T-cell (primary cell): ENCODE measurements around the gene FHOD3. TPM values are rescaled to one million over a fixed set of nuclear protein-coding genes. Genes with fewer than 3 reads are reported as not detected.

ENCODE experiments used
- ATAC-seq, 4 experiments: fragments of 200-7000 bp in 3 of 4; fragments of 150-1000 bp in 1 of 4; cut with Tn5 transposase; replicated peaks in 1 of 4; 1 replicate in 3 of 4; 2 replicates in 1 of 4; pipeline ENCODE4 v1.10.0; 2021; ENCODE audit warnings: moderate library complexity in 3 of 4, mild to moderate bottlenecking in 2 of 4, moderate number of reproducible peaks in 1 of 4
- CTCF ChIA-PET, 2 donors: fragments of 300-600 bp; sonication (Branson Sonifier 250); formaldehyde crosslinking; loops; one replicate each; lab custom pipeline; 2022; ENCODE audit warnings: antibody characterized with exemption in 2 of 2; lab: Charles Lee
- POLR2A ChIA-PET, 2 donors: fragments of 300-600 bp; sonication (Branson Sonifier 250); formaldehyde crosslinking; loops; one replicate each; lab custom pipeline; 2022; ENCODE audit warnings: antibody characterized with exemption in 2 of 2; lab: Charles Lee
- DNase-seq, 35 experiments: peaks; one replicate each; pipeline versions ENCODE4 v3.0.0 to v3.0.0-alpha.2; 2013 to 2023
- H3K27ac ChIP-seq: one replicate; pipeline ENCODE4 v1.5.1; 2013; ENCODE audit warnings: low read length
- H3K27me3 ChIP-seq, 2 experiments: replicated peaks in 1 of 2; 1 replicate in 1 of 2; 2 replicates in 1 of 2; pipeline versions ENCODE4 v1.6.1 to v1.7.0; 2013; ENCODE audit warnings: low read length in 1 of 2, mixed read lengths in 1 of 2; ENCODE audit not compliant: control insufficient read depth in 2 of 2, insufficient read depth in 2 of 2; ENCODE audit errors: extremely low read depth in 1 of 2
- H3K36me3 ChIP-seq, 2 donors: 1 replicate in 1 of 2; 2 replicates in 1 of 2; pipeline versions ENCODE4 v1.6.1 to v1.7.0; 2013; ENCODE audit warnings: low read length in 1 of 2; ENCODE audit not compliant: control insufficient read depth in 2 of 2, insufficient read depth in 1 of 2; ENCODE audit errors: extremely low read depth in 1 of 2
- H3K4me1 ChIP-seq, 2 experiments: 1 replicate in 1 of 2; 2 replicates in 1 of 2; pipeline versions ENCODE4 v1.6.1 to v1.7.0; 2013; ENCODE audit warnings: low read length in 2 of 2, mixed read lengths in 1 of 2; ENCODE audit not compliant: insufficient read depth in 2 of 2, control insufficient read depth in 1 of 2; ENCODE audit errors: extremely low read depth in 1 of 2
- H3K4me3 ChIP-seq, 2 donors: 1 replicate in 1 of 2; 2 replicates in 1 of 2; pipeline versions ENCODE4 v1.5.1 to v1.7.0; 2013; ENCODE audit warnings: mild to moderate bottlenecking in 2 of 2, low read length in 1 of 2, moderate library complexity in 1 of 2; ENCODE audit not compliant: control insufficient read depth in 1 of 2; ENCODE audit errors: extremely low read depth in 1 of 2
- H3K9me3 ChIP-seq: 2 replicates; pipeline ENCODE4 v1.7.0; 2013
- H3K27ac Mint-ChIP-seq, 2 donors: one replicate each; pipeline ENCODE4 v1.8.0; 2020 to 2021; ENCODE audit warnings: mild to moderate bottlenecking in 2 of 2, mixed read lengths in 2 of 2
- H3K27me3 Mint-ChIP-seq, 2 donors: one replicate each; pipeline ENCODE4 v1.8.0; 2021 to 2022; ENCODE audit warnings: mixed read lengths in 2 of 2
- H3K36me3 Mint-ChIP-seq: one replicate; pipeline ENCODE4 v1.8.0; 2021; ENCODE audit warnings: mixed read lengths
- H3K4me1 Mint-ChIP-seq, 3 donors: one replicate each; pipeline ENCODE4 v1.8.0; 2020 to 2022; ENCODE audit warnings: mixed read lengths in 3 of 3, mild to moderate bottlenecking in 1 of 3
- H3K4me3 Mint-ChIP-seq, 3 donors: one replicate each; pipeline ENCODE4 v1.8.0; 2020 to 2022; ENCODE audit warnings: mild to moderate bottlenecking in 3 of 3, mixed read lengths in 3 of 3, moderate library complexity in 3 of 3
- H3K9me3 Mint-ChIP-seq, 3 donors: one replicate each; pipeline ENCODE4 v1.8.0; 2020 to 2022; ENCODE audit warnings: mixed read lengths in 3 of 3
- WGBS: methylation state at CpG from one replicate; pipeline ENCODE4 v1.1.5; 2013; ENCODE audit warnings: missing lambda C conversion rate; ENCODE audit not compliant: insufficient coverage; 5-methylcytosine and 5-hydroxymethylcytosine counted together
- total RNA-seq, 35 experiments: library from RNA in 6 of 35; stranded (reverse) in 6 of 35; fragments of 120-200 nt in 1 of 35; gene quantifications; one replicate each; pipeline versions ENCODE4 v1.2.1 to v1.2.4 and lab custom pipeline; 2013 to 2026

The FHOD3 gene
- total RNA-seq, 5 donors from 2014 or later (not counting 1 experiment from before 2014, with no cell fraction given): 0.06 TPM; not detected in 4

- DNase-seq (no peak), ATAC-seq (no peak)
- H3K9me3 Mint-ChIP-seq: no peaks in the 10 kb centered on the region
- H3K27ac Mint-ChIP-seq: no peak overlapping the region
- no peak overlapping the region for H3K27ac ChIP-seq
- CTCF ChIA-PET: no interaction called here
- H3K27me3 ChIP-seq: peaks cover 0 to 20% of the 10 kb centered on the region in 2 experiments
- H3K4me1 Mint-ChIP-seq: no peaks in the 10 kb centered on the region
- no peaks in the 10 kb centered on the region for H3K36me3 Mint-ChIP-seq
- H3K36me3 ChIP-seq: no peaks in the 10 kb centered on the region
- POLR2A ChIA-PET: no interaction called here
- no CpG with 5 or more reads among the region's 3 CpGs for WGBS
- H3K4me3 Mint-ChIP-seq: no peak overlapping the region
- H3K9me3 ChIP-seq: no peaks in the 10 kb centered on the region
- peaks cover 17 to 40% of the 10 kb centered on the region in 2 donors for H3K27me3 Mint-ChIP-seq
- no peaks in the 10 kb centered on the region for H3K4me1 ChIP-seq
- H3K4me3 ChIP-seq: no peak overlapping the region
These were observed 145.2 kb downstream of the FHOD3 start for GRCh38 chr18:36442717-36443116.

DNA sequence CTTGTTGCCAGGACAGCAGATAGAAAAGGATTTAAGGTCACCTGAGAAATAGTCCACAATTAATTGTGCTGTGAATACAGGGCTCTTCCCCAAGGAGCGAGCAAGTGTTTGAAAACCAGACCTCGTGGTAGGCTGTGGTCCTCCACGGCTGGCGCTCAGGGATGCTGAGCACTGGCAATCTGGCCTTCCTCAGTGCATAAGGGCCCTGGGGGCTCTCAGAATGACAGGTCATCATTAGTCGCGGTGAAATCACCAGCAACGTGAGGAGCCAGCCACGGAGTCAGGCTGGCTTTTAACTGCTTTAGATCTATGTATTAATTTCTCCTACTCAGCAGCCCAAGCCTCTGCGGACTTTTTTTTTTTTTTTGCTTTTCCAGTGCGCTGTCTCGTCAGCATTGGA is 148.5 kb downstream of the FHOD3 start:
- H3K36me3 ChIP-seq: no peaks in the 10 kb centered on the region
- DNase-seq (no peak), ATAC-seq (no peak)
- Mint-ChIP-seq H3K4me3 (no peak overlapping the region), H3K9me3 (no peaks in the 10 kb centered on the region), H3K4me1 (no peaks in the 10 kb centered on the region), H3K36me3 (no peaks in the 10 kb centered on the region), H3K27me3 (peaks cover 10 to 20% of the 10 kb centered on the region in 2 donors), H3K27ac (no peak overlapping the region)
- WGBS: 74% methylated on average over 6 of the region's 11 CpGs
- H3K27me3 ChIP-seq: peaks cover 0 to 12% of the 10 kb centered on the region in 2 experiments
- POLR2A ChIA-PET: no interaction called here
- H3K9me3 ChIP-seq: no peaks in the 10 kb centered on the region
- no peaks in the 10 kb centered on the region for H3K4me1 ChIP-seq
- CTCF ChIA-PET: no interaction called here
- no peak overlapping the region for H3K4me3 ChIP-seq
- H3K27ac ChIP-seq: no peak overlapping the region

DNA sequence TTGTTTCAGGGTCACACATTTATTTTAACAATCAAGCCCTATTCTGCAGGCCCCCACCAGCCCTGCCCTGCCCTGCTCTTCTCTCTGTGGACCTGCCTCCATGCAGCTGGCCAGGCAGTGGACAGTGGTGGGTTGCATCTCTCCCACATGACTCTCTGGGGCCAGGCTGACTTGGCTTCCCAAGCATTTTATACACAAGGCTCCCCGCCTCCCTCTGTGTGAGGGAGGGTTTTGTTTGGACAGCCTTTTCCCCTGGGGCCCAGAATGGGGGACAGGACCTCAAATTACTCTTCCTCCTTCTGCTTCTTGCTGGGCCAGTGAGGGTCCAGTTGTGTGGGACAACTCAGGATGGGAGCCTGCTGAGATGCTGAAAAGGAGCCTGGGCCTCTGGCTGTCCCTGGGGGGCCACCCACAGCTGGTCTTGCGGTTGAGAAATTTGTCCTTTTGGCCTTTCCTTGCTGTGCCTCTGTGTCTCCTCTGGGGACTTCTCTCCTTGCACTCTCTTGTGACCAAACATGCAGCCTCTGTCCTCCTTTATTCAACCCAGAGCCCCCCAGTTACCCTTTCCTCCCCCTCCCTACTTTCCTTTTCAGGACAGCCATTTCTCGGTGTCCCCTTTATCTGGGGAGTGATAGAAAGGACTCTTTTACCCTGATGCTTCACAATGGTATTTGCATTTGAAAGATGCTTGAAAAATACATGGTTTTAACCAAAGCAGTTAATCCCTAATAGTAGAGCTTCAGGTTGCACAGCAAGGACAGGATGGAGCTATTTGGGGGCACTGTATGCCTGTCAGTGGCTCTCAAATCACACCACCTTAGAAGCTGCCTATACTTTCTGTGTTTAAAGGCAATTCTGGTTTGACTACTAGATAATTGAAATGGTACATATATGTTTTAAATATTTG is 151.1 kb downstream of the FHOD3 start:
- Mint-ChIP-seq H3K4me1 (no peaks in the 10 kb centered on the region), H3K9me3 (no peaks in the 10 kb centered on the region), H3K27ac (no peak overlapping the region), H3K36me3 (no peaks in the 10 kb centered on the region), H3K27me3 (peaks cover 10 to 14% of the 10 kb centered on the region in 2 donors), H3K4me3 (no peak overlapping the region)
- 100% methylated on average over 1 of the region's 3 CpGs for WGBS
- H3K27ac ChIP-seq: no peak overlapping the region
- peaks cover 0 to 20% of the 10 kb centered on the region in 2 experiments for H3K27me3 ChIP-seq
- no peaks in the 10 kb centered on the region for H3K36me3 ChIP-seq
- ChIA-PET CTCF (no interaction called here), POLR2A (interaction anchor here in 1 of 2 donors (0.9 kb wide), 1 partner anchor 54 kb away, joined by 6 read pairs; no protein-coding TSS in a partner anchor)
- H3K4me3 ChIP-seq: no peak overlapping the region
- H3K9me3 ChIP-seq: no peaks in the 10 kb centered on the region
- DNase-seq: no peak
- H3K4me1 ChIP-seq: no peaks in the 10 kb centered on the region
- ATAC-seq: no peak

DNA sequence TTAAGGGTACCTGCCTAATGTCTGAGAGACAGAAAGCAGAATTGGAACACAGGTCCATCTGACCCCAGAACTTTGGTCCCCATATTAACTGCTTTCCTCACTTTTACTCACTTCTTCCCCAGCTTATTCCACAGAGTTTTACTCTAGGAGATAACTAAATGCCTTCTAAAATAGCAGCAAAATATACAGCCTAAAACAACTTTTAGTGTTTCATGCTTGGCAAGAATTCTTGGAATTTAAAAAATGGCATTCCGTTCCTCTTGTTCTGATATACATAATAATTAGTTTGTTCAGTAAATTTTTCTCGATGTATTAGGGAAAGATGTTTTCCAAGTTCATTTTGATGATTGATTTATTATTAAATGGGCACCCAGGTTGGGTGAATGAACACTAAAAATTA is 151.9 kb downstream of the FHOD3 start:
- ATAC-seq: no peak
- H3K4me1 Mint-ChIP-seq: no peaks in the 10 kb centered on the region
- CTCF ChIA-PET: no interaction called here
- Histone ChIP-seq H3K9me3 (no peaks in the 10 kb centered on the region), H3K36me3 (no peaks in the 10 kb centered on the region), H3K4me3 (no peak overlapping the region), H3K27me3 (peaks cover 0 to 21% of the 10 kb centered on the region in 2 experiments), H3K27ac (no peak overlapping the region), H3K4me1 (no peaks in the 10 kb centered on the region)
- WGBS: no CpG with 5 or more reads among the region's 2 CpGs
- no peak overlapping the region for H3K4me3 Mint-ChIP-seq
- no peaks in the 10 kb centered on the region for H3K9me3 Mint-ChIP-seq
- no peak overlapping the region for H3K27ac Mint-ChIP-seq
- POLR2A ChIA-PET: interaction anchor here in 1 of 2 donors (0.9 kb wide), 1 partner anchor 55 kb away, joined by 6 read pairs; no protein-coding TSS in a partner anchor
- no peaks in the 10 kb centered on the region for H3K36me3 Mint-ChIP-seq
- H3K27me3 Mint-ChIP-seq: peaks cover 6 to 8% of the 10 kb centered on the region in 2 donors
- no peak for DNase-seq

GRCh38 chr18:36450264-36450663 is 152.8 kb downstream of the FHOD3 start:
- no peaks in the 10 kb centered on the region for H3K4me1 ChIP-seq
- H3K9me3 ChIP-seq: no peaks in the 10 kb centered on the region
- ATAC-seq (no peak), DNase-seq (no peak)
- Mint-ChIP-seq H3K36me3 (no peaks in the 10 kb centered on the region), H3K27me3 (peaks cover 6 to 7% of the 10 kb centered on the region in 2 donors), H3K27ac (no peak overlapping the region), H3K9me3 (no peaks in the 10 kb centered on the region), H3K4me1 (no peaks in the 10 kb centered on the region), H3K4me3 (no peak overlapping the region)
- POLR2A ChIA-PET: interaction anchor here in 1 of 2 donors (0.7 kb wide), 1 partner anchor 29 kb away, joined by 4 read pairs; no protein-coding TSS in a partner anchor
- H3K27ac ChIP-seq: no peak overlapping the region
- peaks cover 0 to 21% of the 10 kb centered on the region in 2 experiments for H3K27me3 ChIP-seq
- CTCF ChIA-PET: no interaction called here
- 77% methylated on average over 4 of the region's 6 CpGs for WGBS
- H3K36me3 ChIP-seq: no peaks in the 10 kb centered on the region
- H3K4me3 ChIP-seq: no peak overlapping the region

DNA sequence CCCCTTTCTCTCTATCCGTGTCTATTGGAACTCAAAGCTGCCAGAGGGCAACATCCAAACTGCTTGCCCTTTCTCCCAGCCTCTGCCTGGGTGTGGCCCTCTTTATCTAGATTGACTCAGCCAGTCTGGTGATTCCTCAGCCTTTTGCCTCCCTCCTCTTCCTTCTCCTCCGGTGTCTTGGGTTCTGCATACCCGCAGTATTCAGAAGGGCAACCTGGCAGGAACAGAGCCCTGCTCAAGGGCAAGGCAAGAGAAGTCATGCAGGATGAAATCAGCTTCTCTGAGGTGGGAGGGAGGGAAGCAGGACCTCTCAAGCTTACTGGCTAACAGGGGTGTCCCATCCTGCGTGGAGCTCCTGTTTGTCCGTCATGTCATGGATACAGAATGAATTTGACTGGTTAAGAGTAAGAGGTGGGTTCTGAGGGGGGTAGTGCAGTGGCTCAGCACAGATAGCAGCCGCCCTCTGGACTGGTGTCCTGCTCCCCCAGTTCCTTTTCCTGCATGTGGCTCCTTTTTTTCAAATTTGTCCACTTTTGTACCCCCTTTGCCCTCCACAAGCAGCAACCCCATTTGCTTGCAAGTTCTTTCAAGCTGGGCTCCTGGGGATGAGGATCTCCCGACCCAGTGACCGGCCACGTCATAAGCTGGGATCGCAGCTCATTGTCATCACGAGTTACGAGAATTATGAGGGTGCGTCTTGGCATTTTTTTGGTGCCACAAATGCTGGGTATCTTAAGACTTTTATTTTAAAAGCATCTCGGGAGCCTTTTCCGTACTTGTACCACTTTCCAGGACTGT is 154.1 kb downstream of the FHOD3 start:
- 89% methylated on average over 10 of the region's 15 CpGs for WGBS
- no peaks in the 10 kb centered on the region for H3K9me3 ChIP-seq
- DNase-seq (no peak), ATAC-seq (no peak)
- peaks cover 0 to 19% of the 10 kb centered on the region in 2 experiments for H3K27me3 ChIP-seq
- H3K4me1 ChIP-seq: no peaks in the 10 kb centered on the region
- H3K4me1 Mint-ChIP-seq: no peaks in the 10 kb centered on the region
- H3K27ac ChIP-seq: no peak overlapping the region
- peaks cover 7% of the 10 kb centered on the region in 2 donors for H3K27me3 Mint-ChIP-seq
- no peaks in the 10 kb centered on the region for H3K36me3 ChIP-seq
- H3K36me3 Mint-ChIP-seq: no peaks in the 10 kb centered on the region
- H3K9me3 Mint-ChIP-seq: no peaks in the 10 kb centered on the region
- H3K4me3 ChIP-seq: no peak overlapping the region
- H3K27ac Mint-ChIP-seq: no peak overlapping the region
- no peak overlapping the region for H3K4me3 Mint-ChIP-seq
- ChIA-PET CTCF (no interaction called here), POLR2A (no interaction called here)
